ENCODE measurements around the gene MYRIP. TPM values are rescaled to one million over a fixed set of nuclear protein-coding genes. Genes with fewer than 3 reads are reported as not detected.

Gene MYRIP
- total and polyA plus RNA-seq, 2 experiments from 2014 or later: 1.5 to 1.8 TPM

DNA sequence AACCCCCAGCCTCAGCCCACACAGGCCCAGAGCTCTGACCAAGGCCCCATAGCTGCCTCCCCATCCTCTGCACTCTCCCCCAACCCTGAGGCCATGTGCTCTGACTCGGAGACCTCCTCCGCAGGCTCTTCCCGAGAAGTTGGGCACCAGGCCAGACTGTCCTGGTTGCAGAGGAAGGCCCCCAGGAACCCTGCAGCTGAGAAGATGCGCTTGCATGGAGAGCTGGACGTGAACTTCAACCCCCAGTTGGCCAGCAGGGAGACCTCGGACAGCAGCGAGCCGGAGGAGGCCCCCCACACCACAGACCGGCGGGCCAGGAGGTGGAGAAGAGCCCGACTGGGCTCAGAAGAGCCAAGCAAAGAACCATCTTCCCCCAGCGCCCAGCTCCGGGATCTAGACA is 380.6 kb downstream of the MYRIP start:
- Mint-ChIP-seq H3K9me3 (no peaks in the 10 kb centered on the region), H3K4me1 (peaks cover 10% of the 10 kb centered on the region; the same call in 2 of the 3 replicates), H3K27me3 (ENCODE audit: insufficient read depth, low read depth, poor library complexity) (no peaks in the 10 kb centered on the region), H3K36me3 (ENCODE audit: low read depth) (no peaks in the 10 kb centered on the region), H3K4me3 (no peak overlapping the region), H3K27ac (no peak overlapping the region)
- no peak overlapping the region for H3K4me3 ChIP-seq
- ATAC-seq (no peak), DNase-seq (ENCODE audit: low spot score) (no peak)
- no peak overlapping the region for H3K27ac ChIP-seq (ENCODE audit: low read depth)
- no peaks in the 10 kb centered on the region for H4K20me1 ChIP-seq (replicated peaks; ENCODE audit: insufficient read depth)
- TF ChIP-seq CREB1 (CRISPR knock-in tag; IDR thresholded peaks at IDR 0.05; ENCODE audit: low read depth) (no peak), ZNF114 (CRISPR knock-in tag; IDR thresholded peaks at IDR 0.05) (no peak), REST (IDR thresholded peaks at IDR 0.05; ENCODE audit: unreplicated experiment) (no peak), POLR2AphosphoS5 (IDR thresholded peaks at IDR 0.05; ENCODE audit: low read depth) (no peak), EZH2 (IDR thresholded peaks at IDR 0.05; ENCODE audit: low read depth, unreplicated experiment) (no peak), ZNF331 (CRISPR knock-in tag; IDR thresholded peaks at IDR 0.05; ENCODE audit: low read depth) (no peak), ZNF462 (CRISPR knock-in tag; IDR thresholded peaks at IDR 0.05) (no peak), STAT1 (IDR thresholded peaks at IDR 0.05; ENCODE audit: unreplicated experiment) (no peak), EZH2phosphoT487 (IDR thresholded peaks at IDR 0.05; ENCODE audit: unreplicated experiment) (no peak), JUNB (IDR thresholded peaks at IDR 0.05; ENCODE audit: unreplicated experiment) (no peak), NANOG (IDR thresholded peaks at IDR 0.05; ENCODE audit: borderline replicate concordance) (no peak)
- TF ChIP-seq, protein P1, sequence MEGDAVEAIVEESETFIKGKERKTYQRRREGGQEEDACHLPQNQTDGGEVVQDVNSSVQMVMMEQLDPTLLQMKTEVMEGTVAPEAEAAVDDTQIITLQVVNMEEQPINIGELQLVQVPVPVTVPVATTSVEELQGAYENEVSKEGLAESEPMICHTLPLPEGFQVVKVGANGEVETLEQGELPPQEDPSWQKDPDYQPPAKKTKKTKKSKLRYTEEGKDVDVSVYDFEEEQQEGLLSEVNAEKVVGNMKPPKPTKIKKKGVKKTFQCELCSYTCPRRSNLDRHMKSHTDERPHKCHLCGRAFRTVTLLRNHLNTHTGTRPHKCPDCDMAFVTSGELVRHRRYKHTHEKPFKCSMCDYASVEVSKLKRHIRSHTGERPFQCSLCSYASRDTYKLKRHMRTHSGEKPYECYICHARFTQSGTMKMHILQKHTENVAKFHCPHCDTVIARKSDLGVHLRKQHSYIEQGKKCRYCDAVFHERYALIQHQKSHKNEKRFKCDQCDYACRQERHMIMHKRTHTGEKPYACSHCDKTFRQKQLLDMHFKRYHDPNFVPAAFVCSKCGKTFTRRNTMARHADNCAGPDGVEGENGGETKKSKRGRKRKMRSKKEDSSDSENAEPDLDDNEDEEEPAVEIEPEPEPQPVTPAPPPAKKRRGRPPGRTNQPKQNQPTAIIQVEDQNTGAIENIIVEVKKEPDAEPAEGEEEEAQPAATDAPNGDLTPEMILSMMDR (conservative IDR thresholded peaks at IDR 0.05; ENCODE audit: low read depth in 2 of 2): no peak
- TF ChIP-seq, protein P2, sequence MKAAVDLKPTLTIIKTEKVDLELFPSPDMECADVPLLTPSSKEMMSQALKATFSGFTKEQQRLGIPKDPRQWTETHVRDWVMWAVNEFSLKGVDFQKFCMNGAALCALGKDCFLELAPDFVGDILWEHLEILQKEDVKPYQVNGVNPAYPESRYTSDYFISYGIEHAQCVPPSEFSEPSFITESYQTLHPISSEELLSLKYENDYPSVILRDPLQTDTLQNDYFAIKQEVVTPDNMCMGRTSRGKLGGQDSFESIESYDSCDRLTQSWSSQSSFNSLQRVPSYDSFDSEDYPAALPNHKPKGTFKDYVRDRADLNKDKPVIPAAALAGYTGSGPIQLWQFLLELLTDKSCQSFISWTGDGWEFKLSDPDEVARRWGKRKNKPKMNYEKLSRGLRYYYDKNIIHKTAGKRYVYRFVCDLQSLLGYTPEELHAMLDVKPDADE (IDR thresholded peaks at IDR 0.05): no peak
- no peaks in the 10 kb centered on the region for H3K27me3 ChIP-seq (ENCODE audit: insufficient read depth)
- no peaks in the 10 kb centered on the region for H3K9me2 ChIP-seq (ENCODE audit: insufficient read depth)
- no peak overlapping the region for H2AFZ ChIP-seq
- H3F3A ChIP-seq (replicated peaks; ENCODE audit: low read depth): no peaks in the 10 kb centered on the region
- H3K4me1 ChIP-seq (ENCODE audit: insufficient read depth): peaks cover 7% of the 10 kb centered on the region; the same call in 1 of the 2 replicates
- H3K79me2 ChIP-seq (replicated peaks; ENCODE audit: insufficient read depth): no peaks in the 10 kb centered on the region
- no peaks in the 10 kb centered on the region for H3K36me3 ChIP-seq (ENCODE audit: insufficient read depth)
- no peak overlapping the region for H3K4me2 ChIP-seq
